Adipose tissue (tissue), 3 donors: ENCODE measurements around the gene METTL13. TPM values are rescaled to one million over a fixed set of nuclear protein-coding genes. Genes with fewer than 3 reads are reported as not detected.
"Not testable (repeated sequence)": the region's sequence is repeated elsewhere in the genome, so short reads cannot be mapped to it uniquely, and the experiment has no call there.

ENCODE experiments used
- H3K27ac ChIP-seq: one replicate; pipeline ENCODE4 v1.5.1; 2013; ENCODE audit warnings: low read depth, low read length
- WGBS, 3 donors: extraction: QIAGEN DNeasy Blood & Tissue Kit; methylation state at CpG; one replicate each; pipeline ENCODE4 v1.1.7; 2013; 5-methylcytosine and 5-hydroxymethylcytosine counted together
- polyA plus RNA-seq, 3 donors: library from polyadenylated mRNA; stranded (reverse); fragments of 200-250 nt; gene quantifications; one replicate each; pipeline ENCODE4 v1.2.3, GENCODE V29; 2013
- donor health status: healthy with polysubstance abuse.
- donor health status: Bipolar disorder and iron deficiency.
- donor health status: healthy.

METTL13 gene
- polyA plus RNA-seq, 3 donors, result 12.4 to 15.5 (median 15.5) TPM

DNA sequence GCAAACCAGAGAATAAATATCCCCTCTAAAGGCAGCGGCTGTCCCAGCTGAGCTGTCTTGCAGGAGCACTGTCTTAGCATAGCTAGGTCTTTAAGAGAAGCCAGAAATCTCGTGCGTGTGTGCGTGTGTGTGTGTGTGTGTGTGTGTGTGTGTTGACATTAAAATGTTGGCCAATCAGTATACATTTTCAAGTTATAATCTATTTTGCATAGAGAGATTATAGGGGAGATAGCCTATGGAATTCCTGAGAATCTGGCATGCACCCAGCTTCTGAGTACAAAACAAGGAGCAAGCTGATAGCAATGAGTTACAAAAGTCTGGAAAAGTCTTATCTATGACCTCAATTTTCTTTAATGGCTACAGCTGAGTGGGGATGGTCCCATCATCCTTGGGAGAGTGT, 17.7 kb downstream of the METTL13 start:
- H3K27ac ChIP-seq, result no peak overlapping the region
- WGBS, 3 donors, result 38 to 60% (median 55%) methylated on average over 4 of the region's 4 CpGs

DNA sequence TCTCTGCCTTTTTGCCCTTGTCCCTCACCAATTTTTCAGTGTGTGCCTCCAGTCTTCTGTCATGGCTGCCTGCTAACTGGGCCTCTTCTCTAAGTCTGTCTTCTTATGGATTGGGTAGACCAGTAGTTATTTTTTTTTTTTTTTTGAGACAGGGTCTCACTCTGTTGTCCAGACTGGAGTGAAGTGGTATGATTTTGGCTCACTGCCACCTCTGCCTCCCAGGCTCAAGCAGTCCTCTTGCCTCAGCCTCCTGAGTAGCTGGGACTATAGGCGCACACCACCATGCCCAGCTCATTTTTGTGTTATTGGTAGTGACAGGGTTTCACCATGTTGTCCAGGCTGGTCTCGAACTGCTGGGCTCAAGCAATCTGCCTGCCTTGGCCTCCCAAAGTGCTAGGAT, 18.2 kb downstream of the METTL13 start:
- 90 to 95% (median 90%) methylated on average over 2 of the region's 2 CpGs for WGBS, 3 donors
- H3K27ac ChIP-seq, result not testable (repeated sequence)

DNA sequence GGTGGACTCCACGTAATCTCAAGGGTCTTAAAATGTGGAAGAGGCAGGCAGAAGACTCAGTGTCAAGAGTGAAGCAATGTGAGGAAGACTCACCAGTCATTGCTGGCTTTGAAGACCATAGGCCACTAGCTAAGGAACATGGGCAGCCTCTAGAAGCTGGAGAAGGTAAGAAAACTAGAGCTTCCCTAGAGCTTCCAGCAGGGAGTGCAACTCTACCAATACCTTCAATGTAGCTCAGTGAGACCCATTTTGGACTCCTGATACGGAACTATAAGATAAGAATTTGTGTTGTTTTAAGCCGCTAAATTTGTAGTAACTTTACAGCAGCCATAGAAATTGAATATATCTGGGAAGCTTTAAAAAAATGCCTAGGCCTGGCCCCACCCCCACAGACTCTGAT, 18.9 kb downstream of the METTL13 start:
- 90 to 93% (median 92%) methylated on average over 3 of the region's 3 CpGs for WGBS, 3 donors
- no peak overlapping the region for H3K27ac ChIP-seq

DNA sequence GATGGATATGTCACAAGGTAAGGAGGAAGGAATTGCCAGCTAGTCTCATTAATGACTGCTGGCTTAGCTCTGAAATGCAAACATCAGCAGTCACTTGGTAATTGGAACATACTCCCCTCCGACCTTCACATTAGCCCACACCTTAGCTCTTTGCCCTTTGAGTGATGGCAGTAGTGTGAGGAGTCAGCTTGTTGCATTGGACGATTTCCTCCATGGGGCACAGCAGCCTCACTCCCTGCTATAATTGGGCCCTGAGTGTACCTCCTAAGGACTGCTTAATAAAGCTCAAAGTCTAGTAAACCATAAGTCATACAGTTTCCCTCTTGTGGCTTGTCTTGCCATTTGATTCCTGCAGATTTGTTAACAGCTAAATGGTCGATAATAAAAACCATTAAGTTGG, 19.4 kb downstream of the METTL13 start:
- no peak overlapping the region for H3K27ac ChIP-seq
- WGBS, 3 donors, result 66 to 69% (median 69%) methylated on average over 3 of the region's 3 CpGs

DNA sequence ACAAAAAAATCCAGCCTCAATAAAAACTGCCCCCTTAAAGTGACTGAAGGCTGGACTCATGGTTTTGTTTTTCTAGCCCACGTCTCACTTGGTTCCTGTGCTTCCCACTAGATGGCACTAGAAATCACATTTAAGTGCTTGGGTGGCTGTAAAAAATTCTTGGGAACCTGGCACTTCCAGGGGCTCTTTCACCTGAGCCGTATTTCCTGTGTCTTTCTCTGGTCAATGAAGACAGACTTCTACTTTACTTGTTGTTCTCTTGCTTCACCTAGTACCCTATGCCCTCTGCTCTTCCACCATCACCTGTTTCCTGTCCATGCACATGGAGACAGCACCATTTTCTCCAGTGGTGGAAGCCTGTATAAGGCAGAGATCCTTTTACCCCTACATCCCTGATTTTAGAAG, 20.0 kb downstream of the METTL13 start:
- H3K27ac ChIP-seq, result no peak overlapping the region
- 3 to 9% (median 8%) methylated on average over 2 of the region's 2 CpGs for WGBS, 3 donors

DNA sequence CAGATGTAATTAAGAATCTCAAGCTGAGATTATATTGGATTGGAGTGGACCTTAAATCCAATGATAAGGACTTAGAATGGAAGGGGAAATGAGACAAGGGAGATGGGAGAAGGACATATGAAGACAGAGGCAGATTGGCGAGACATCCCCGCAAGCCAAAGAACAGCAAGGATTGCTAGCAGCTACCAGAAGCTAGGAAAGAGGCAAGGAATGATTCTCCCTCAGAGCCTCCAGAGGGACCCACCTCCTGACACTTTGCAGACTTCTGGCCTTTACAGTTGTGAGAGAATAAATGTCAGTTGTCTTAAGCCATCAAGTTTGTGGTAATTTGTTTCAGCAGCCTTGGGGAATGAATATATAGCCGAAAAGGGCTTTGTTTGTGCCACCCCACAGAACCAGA, 20.7 kb downstream of the METTL13 start:
- 91 to 97% (median 94%) methylated on average over 3 of the region's 3 CpGs for WGBS, 3 donors
- no peak overlapping the region for H3K27ac ChIP-seq

DNA sequence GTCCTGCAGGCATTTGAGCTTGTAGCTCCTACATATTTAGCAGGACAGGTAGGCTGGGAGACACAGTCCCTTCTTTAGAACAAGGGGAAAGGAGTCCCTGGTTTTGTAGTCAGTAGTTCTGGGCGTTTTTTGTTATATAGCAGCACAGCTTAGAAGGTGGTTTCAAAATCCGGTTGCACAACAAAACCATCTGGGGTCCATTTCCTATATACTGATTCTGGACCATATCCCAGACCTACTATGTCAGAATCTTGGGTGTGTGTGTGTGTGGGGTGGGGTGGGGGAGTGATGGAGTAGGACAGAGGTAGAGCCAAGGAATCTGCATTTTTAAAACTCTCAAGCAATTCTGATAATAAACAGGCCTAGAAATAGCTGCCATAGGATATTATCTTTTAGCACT, 21.6 kb downstream of the METTL13 start:
- WGBS, 3 donors, result 10 to 56% (median 14%) methylated on average over 2 of the region's 2 CpGs
- H3K27ac ChIP-seq, result no peak overlapping the region

DNA sequence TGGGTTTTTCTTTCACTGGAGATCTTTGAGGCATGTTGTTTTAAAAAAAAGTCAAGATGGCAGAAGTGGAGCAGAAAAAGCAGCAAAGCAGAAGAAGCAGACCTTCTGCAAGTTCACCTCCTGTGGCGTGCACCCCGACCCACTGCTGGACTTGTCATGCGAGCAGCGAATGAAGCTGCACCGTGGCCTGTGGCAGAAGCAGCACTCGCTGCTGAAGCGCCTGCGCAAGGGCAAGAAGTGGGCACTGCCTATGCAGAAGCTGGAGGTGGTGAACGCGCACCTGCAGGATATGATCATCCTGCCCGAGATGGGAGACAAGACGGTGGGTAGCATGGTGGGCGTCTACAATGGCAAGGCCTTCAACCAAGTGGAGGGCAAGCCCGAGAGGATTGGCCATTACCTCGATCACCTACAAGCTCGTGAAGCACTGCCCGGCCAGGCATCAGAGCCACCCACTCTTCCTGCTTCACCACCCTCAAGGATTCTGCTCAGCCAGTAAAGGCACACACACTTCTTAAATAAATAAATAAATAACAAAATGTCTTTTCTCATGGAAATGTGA, 22.1 kb downstream of the METTL13 start:
- 92 to 93% (median 93%) methylated on average over 17 of the region's 17 CpGs for WGBS, 3 donors
- no peak overlapping the region for H3K27ac ChIP-seq

DNA sequence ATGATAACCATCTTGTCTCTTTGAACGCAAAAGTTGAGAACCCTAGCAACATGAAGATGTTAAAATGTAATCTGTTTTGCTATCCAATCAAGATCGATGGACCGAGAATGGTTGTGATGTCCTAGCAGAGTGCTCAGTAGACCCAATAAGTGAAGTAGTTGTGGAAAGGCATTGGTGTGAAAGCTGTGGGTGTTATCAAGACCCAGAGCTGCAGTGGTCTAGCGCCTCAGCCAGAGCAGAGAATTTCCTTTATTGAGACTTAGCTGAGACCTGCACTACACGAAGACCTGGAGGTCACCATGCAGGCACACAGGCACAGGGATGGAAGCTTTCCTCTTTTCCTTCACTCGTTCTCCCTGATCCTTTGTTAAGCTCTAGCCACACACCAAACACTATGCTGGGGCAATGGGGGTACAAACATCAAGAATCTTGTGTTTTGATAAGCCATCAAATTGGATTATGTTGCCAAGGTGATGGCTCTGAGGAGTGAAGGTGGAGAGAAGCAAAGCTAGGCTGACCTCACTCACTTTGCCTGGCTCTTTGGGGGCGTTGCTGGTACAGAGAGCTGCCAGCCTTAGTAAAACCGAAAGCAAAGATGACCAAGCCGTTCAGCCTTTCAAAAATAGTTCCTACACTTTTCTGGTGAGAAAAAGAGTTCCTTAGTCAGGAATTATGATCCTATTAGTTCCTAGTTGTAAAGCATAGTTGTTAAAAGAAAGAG, 24.1 kb downstream of the METTL13 start:
- 65 to 73% (median 68%) methylated on average over 9 of the region's 9 CpGs for WGBS, 3 donors
- H3K27ac ChIP-seq, result no peak overlapping the region

DNA sequence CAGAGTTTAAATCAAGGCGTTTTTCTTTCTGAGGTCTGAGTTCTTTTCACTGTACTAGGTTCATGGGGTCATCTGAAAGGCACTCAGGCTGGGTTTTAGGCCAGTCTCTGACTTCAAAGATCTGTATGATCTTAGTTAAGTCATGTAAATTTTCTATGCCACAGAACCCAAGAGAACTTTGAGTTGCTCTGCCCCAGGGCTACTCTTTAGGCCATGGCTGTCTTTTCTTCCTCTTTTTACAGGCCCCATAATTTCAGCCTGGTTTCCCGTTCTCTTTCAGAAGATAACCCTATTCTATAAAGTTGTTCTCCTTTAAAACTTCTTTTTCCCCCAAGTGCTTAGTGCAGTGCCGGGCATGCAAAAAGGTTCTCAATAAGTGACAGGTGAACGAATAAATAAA, 26.1 kb downstream of the METTL13 start:
- no peak overlapping the region for H3K27ac ChIP-seq
- 69 to 83% (median 80%) methylated on average over 4 of the region's 4 CpGs for WGBS, 3 donors

DNA sequence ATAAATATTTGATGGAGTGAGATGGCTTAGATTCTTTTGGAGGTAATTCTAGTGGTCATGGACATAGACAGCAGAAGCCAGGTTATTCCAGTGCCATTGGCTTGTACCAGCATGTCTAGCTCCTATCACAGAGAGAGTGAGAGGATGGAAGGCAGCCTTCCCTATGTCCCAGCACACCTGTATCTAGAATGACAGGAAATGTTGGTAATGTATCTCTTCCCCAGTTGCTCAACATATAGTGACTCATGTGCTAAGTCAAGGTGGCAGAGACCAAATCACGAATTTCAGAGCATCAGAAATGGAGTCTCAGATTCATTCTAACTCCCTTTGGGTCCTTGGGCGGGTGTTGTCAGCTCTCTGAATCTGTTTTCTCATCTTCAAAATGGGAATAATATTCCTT, 28.4 kb downstream of the METTL13 start:
- H3K27ac ChIP-seq, result no peak overlapping the region
- 74 to 83% (median 76%) methylated on average over 2 of the region's 2 CpGs for WGBS, 3 donors

DNA sequence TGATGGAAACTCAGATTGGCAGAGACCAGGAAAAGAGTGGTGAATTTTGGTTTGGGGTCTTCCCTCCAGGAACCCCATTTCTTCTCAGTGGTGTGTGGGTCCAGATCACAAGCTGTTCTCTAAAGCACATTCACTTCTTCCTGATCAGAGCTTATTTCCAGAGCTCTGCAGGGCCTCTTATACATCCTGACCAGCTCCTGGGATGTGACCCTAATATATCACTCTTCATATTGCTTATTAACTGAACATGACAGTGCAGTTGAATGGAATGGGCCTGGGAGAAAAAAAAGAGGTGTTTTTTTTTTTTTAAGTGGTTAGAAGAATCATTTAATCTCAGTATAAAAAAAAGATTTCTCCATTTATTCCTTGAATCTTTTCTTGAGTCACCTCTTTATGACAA, 30.2 kb downstream of the METTL13 start:
- no peak overlapping the region for H3K27ac ChIP-seq

DNA sequence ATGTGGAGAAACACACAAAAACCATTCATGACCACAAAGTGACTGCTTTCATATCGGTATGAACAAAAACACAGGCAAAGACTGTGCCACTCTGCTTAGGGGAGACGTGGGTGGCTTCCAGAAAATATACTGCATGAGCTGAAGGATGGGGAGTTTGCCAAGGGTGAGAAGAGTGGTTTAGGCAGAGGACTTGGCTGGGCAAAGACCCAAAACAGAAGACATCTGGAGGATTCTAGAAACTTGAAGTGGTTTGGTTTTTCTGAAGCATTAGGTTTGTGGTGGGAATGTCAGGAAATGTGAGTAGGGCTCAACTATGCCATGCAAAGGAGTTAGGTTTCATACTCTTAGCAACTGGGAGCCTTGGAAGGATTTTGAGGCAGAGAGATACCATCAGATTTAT, 33.2 kb downstream of the METTL13 start:
- no peak overlapping the region for H3K27ac ChIP-seq
- WGBS, 3 donors, result 47 to 66% (median 50%) methylated on average over 2 of the region's 2 CpGs

DNA sequence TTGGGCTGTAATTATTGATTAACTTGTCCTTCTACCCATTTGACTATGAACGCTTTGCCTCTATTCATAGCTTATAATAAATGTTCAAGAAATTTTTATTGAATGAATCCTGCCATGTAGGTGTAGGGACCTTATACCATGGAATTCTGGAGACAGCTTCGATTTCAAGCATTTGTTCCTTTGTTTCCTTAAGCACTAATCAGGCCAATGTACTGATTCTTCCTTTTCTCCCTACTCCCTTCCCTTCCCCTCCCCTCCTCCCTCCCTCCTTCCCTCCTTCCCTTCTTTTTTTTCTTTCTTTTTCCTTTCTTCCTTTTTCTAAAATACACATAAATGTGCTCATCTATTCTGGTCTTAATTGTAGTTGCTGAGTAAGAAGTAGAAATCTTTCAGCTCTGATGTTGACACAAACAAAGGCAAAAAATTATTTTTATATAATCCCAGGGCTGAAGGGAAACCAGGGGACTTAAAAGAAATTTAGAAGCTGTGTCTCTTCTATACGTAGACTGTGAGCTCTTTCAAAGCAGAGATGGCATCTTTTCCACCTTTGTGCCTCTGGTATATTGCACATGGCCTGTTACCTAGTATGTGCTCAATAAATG, 34.9 kb downstream of the METTL13 start:
- 64 to 95% (median 90%) methylated on average over 3 of the region's 3 CpGs for whole genome bisulfite sequencing, 3 donors

DNA sequence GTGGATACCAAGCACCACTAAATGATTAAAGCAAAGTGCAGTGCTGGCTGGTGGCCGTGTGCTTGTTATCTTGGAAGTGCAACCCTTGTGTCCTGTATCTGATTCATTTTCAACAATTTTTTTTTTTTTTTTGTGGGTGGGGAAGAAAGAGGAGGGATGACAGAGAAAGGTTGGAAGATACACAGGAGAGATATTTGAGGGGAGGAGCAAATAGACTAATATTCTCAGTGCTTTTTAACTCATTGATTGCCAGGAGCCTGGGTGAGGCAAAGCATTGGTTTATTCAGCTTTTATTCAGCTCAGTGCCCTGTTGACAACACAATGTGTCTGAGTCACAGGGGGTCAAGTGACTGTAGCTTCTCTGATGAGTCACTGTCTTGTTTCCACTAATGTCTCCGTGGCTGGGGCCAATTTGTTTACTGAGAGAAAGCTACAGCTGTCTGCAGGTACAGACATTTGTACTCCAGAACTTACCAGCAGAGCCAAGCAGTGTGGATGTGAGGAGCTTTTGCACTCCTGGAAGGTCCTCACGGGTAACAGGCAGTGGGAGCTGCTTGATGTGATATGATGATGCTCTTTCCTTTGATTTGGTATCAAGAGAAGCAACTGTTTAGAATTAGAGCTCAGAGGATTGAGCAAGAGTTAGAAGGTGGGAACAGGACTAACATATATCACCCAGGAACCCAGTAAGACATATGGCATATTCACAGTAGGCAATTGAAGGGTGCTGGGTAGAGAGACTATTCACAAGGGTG, 36.2 kb downstream of the METTL13 start:
- no peak overlapping the region for H3K27ac ChIP-seq
- 28 to 40% (median 36%) methylated on average over 3 of the region's 3 CpGs for WGBS, 3 donors

More for the DNA sequence above, 34.9 kb downstream of the METTL13 start:
- no peak overlapping the region for H3K27ac ChIP-seq

DNA sequence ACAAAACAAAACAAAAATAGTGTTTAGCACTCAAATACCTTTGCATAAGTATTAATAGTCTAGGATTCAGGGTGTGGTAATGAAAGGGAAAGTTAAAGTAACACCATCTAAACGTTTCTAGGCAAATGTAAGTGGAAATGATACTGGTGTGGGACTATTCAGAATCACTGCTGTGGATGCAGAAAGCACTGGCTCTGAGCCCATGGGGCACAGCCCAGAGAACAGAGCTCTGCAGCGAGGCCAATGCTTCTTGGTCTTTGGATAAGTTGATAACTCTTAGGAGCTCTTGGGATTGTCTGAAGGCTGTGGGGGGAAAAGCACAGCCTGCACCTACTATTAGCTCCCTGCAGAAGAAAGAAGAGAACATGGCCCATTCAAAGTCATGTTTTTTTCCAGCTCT, 38.5 kb downstream of the METTL13 start:
- no peak overlapping the region for H3K27ac ChIP-seq
- WGBS, 3 donors, result 53 to 61% (median 59%) methylated on average over 2 of the region's 2 CpGs

DNA sequence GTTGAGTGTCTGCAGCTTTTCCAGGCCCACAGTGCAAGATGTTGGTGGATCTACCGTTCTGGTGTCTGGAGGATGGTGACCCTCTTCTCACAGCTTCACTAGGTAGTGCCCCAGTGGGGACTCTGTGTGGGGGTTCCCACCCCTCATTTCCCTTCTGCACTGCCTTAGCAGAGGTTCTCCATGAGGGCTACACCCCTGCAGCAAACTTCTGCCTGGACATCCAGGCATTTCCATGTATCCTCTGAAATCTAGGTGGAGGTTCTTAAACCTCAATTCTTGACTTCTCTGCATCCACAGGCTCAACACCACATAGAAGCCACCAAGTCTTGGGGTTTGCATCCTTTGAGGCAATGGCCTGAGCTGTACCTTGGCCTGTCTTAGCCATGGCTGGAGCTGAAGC, 45.5 kb downstream of the METTL13 start:
- 47 to 93% (median 89%) methylated on average over 1 of the region's 1 CpG for WGBS, 3 donors

DNA sequence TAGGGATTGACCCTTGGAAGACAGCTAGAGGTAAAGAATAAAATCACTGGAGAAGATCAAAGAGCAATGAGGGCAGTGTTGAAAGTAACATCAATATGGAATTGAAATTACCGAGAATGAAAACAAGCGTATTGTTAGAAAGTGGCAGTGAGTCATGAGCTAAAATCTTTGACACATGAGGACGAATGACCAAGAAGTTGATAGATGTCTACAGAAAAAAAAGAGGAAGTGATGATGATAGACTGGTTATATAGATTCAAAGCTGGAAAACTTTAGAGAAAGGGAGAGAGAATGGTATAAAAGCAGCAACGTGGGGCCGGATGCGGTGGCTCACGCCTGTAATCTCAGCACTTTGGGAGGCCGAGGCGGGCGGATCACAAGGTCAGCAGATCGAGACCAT, 47.3 kb downstream of the METTL13 start:
- 90 to 93% (median 91%) methylated on average over 11 of the region's 11 CpGs for WGBS, 3 donors
- no peak overlapping the region for H3K27ac ChIP-seq

More for the DNA sequence above, 45.5 kb downstream of the METTL13 start:
- no peak overlapping the region for H3K27ac ChIP-seq

DNA sequence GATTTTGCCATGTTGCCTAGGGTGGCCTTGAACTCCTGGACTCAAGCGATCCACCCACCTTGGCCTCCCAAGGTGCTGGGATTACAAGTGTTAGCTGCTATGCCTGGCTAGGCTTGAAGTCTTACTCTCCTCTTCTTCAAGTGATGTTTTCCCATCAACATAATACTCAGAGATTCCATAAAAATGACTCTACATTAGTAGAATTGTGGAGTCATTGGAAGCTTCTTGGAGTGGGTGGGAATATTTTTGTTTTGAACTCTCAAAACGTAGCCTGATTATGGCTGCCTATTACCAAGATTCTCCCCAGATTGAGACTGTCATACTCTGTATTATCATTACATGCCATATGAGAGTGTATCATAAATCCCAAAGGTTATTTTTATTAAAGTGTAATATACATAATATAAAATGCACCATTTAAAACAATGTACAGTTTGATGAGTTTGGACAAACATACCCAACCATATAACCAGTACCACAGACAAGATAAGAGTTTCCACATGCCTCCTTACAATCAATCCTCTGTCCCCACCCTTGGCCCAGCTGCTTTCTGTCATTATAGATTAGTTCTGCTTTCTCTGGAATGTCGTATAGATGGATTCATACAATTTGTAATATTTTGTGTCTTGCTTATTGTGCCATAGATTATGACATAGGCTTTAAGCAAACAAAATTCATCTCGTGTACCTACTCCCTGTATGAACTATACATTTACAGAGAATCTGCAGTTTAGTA, 51.8 kb downstream of the METTL13 start:
- WGBS, 3 donors, result 59 to 88% (median 85%) methylated on average over 4 of the region's 4 CpGs
- no peak overlapping the region for H3K27ac ChIP-seq
